NCI-H2171 (cell line): ENCODE measurements around the gene SKA1.
"Not testable (repeated sequence)": the region's sequence is repeated elsewhere in the genome, so short reads cannot be mapped to it uniquely, and the experiment has no call there.

Experiments
- DNase-seq: peaks from one replicate; lab custom pipeline; 2025; lab: John Stamatoyannopoulos, UW

Gene SKA1

DNA sequence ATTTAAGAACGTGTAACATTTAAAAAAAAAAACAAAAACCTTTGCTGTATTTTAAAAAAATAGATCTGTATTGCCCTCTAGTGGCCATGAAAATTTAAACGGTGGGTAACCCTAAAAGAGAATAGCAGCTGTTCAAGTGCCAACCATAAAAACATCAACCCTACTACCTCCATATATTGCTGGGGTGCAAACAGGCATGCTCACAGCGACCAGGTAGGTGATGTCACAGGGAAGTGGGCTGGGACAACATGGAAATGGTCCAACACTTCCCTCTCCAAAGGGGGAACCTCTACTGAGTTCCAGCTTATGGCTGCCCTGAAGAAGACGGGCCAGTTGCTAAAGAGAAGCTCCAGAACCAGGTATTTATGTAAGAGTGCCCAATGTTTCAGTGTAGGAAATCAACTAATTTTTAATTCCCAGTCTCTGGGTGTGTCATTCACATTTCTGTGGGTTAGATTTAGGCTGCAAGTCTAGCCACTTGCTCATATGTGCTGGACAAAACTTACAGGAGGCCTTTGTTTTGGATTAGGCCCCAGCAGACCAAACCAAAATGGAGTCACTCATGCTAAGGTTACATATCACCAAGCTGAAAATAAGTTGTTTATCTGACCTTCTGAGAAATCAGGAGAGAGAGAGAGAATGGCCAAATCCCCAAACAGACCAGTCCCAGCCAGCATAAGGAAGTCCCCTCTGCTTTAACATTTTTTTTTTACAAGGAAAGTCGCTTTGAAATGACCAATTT lies 54.5 kb downstream of the SKA1 start:
- peak; percentile 49 for DNase-seq

DNA sequence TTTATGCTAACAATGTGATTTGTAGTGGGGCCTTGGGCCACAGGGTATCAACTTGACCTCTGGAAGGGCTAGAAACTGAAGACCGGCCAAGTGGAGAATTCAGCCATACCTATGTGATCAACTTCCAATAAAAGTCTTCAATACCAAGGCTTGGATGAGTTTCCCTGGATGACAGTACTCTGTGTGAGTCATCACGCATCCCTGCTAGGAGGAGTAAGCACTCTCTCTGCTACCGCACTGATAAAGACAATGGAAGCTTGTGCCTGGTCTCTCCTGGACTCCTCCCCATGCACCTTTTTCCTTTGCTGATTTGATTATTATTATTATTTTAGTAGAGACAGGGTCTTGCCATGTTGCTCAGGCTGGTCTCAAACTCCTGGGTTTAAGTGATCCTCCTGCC lies 58.1 kb downstream of the SKA1 start:
- DNase-seq, result no peak

DNA sequence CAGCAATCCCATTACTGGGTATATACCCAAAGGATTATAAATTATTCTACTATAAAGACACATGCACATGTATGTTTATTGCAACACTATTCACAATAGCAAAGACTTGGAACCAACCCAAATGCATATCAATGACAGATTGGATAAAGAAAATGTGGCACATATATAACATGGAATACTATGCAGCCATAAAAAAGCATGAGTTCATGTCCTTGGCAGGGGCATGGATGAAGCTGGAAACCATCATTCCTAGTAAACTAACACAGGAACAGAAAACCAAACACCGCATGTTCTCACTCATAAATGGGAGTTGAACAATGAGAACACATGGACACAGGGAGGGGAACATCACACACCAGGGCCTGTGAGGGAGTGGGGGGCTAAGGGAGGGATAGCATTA lies 61.9 kb downstream of the SKA1 start:
- DNase-seq, result not testable (repeated sequence)

DNA sequence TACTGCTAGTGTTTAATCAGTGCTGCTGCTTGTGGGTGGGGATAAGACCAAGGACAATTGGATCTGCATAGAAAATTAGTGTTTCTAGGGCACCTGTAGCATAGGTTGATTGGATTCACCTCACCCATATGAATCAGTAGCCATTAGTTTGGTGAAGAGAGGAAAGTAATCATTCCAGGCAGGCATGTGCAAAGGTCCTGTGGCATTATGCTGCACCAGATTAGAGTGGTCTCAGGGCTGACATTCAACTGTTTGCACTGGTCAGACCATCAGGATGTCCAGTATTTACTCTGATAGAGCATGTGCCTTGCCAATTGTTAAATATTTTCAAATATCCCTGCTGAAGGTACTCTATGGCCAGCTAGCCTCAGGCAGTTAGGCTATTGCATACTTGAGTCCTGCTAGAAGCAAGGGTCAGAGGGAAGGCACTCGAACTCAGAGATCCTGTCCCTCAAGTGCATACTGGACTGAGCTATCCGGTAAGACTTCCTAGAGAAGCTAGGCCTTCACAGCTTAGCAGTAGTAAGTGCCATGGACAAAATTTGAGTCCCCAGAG lies 64.7 kb downstream of the SKA1 start:
- no peak for DNase-seq

DNA sequence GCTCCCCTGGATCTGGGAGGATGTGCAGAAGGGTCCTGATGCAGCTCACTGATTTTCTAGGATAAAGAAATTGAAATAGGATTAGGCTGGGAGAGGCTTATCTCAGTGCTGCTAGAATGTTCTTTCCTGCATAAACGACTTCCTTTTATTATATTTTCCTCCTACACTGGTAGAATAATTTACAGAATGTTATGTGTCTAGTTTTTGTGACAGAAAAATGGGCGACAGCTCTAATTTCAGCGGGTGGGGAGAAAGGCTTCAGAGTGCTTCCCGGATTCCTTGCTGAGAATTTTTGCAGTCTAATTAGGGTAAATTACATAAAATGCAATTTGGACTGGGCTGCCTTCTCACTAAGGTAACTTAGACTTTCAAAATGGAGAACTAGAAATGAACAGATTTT lies 66.2 kb downstream of the SKA1 start:
- no peak for DNase-seq

DNA sequence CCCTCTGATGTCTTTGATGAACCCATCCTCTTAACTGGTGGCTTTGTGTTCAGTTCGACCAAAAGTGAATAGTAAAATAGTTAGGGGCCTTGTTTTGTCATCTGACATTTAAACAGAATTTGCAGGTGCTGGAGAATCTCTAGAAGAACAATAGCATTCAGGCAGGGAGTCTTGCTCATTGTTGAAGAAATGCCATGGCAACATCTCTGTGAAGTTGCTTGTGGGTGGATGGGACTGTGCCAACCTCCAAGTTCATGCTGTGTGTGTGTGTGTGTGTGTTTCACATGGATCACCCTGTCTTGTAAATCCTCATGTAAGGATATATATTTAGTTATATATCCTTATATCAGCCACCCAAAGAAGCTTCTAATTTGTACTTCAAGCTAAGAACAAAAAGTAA lies 66.7 kb downstream of the SKA1 start:
- DNase-seq, result no peak
